ENCODE measurements around the gene TRIM32. TPM values are rescaled to one million over a fixed set of nuclear protein-coding genes. Genes with fewer than 3 reads are reported as not detected.

TRIM32 gene
- polyA plus RNA-seq, 1 donor (not counting 4 experiments of a cell fraction or from before 2014, with no cell fraction given), result 21.3 TPM

GRCh38 chr9:116701940-116702642, 15.0 kb downstream of the TRIM32 start:
- H4K20me1 ChIP-seq (ENCODE audit: control insufficient read depth, extremely low read depth, insufficient read depth, low read length), result no peaks in the 10 kb centered on the region

GRCh38 chr9:116703634-116704033, 16.5 kb downstream of the TRIM32 start:
- Histone ChIP-seq H3K27me3 (ENCODE audit: control insufficient read depth, extremely low read depth, insufficient read depth, low read length) (no peaks in the 10 kb centered on the region), H3K4me1 (ENCODE audit: control insufficient read depth, extremely low read depth, insufficient read depth, low read length) (peaks cover 27% of the 10 kb centered on the region), H3K9me1 (ENCODE audit: control insufficient read depth, extremely low read depth, insufficient read depth, low read length) (no peaks in the 10 kb centered on the region), H3K36me3 (ENCODE audit: control insufficient read depth in 2 of 2, extremely low read depth in 1 of 2, insufficient read depth in 2 of 2, low read length in 2 of 2) (peaks cover 13 to 16% of the 10 kb centered on the region in 2 experiments), H3K4me2 (ENCODE audit: control insufficient read depth, extremely low read depth, insufficient read depth, low read depth, low read length) (no peak overlapping the region), H4K20me1 (ENCODE audit: control insufficient read depth, extremely low read depth, insufficient read depth, low read length) (no peaks in the 10 kb centered on the region), H3K9ac (ENCODE audit: control insufficient read depth, extremely low read depth, insufficient read depth, low read length) (no peak overlapping the region), H2AFZ (ENCODE audit: control insufficient read depth, low read length) (no peak overlapping the region), H3K27ac (ENCODE audit: control insufficient read depth, insufficient read depth, low read length) (no peak overlapping the region), H3K79me2 (ENCODE audit: control insufficient read depth, insufficient read depth, low read length) (peaks cover 26% of the 10 kb centered on the region), H3K9me3 (ENCODE audit: control insufficient read depth, low read depth, low read length) (no peaks in the 10 kb centered on the region), H3K4me3 (ENCODE audit: control insufficient read depth in 2 of 3, extremely low read depth in 1 of 3, insufficient read depth in 2 of 3, low read depth in 1 of 3, low read length in 3 of 3) (no peak overlapping the region)
- no peak for TF ChIP-seq CTCF (optimal IDR thresholded peaks at IDR 0.05 in 1 of 3, IDR thresholded peaks at IDR 0.05 in 1 of 3, conservative IDR thresholded peaks at IDR 0.05 in 1 of 3; ENCODE audit: extremely low read depth in 1 of 3, insufficient read depth in 2 of 3, low read length in 3 of 3)
- no peak for TF ChIP-seq EZH2 (IDR thresholded peaks at IDR 0.05; ENCODE audit: low read length)
- FAIRE-seq (no peak), DNase-seq (ENCODE audit: low read depth, low spot score) (no peak)
- dilution Hi-C loops (cut with MboI; ENCODE audit: extremely low pct_ligation_motif_present, low sequenced_read_pairs), result no loop called here

More at GRCh38 chr9:116701940-116702642, 15.0 kb downstream of the TRIM32 start:
- Histone ChIP-seq H3K4me1 (ENCODE audit: control insufficient read depth, extremely low read depth, insufficient read depth, low read length) (peaks cover 35% of the 10 kb centered on the region), H3K79me2 (ENCODE audit: control insufficient read depth, insufficient read depth, low read length) (peaks cover 34% of the 10 kb centered on the region), H3K27ac (ENCODE audit: control insufficient read depth, insufficient read depth, low read length) (peak overlapping the region; percentile 19), H2AFZ (ENCODE audit: control insufficient read depth, low read length) (no peak overlapping the region), H3K27me3 (ENCODE audit: control insufficient read depth, extremely low read depth, insufficient read depth, low read length) (no peaks in the 10 kb centered on the region), H3K9me3 (ENCODE audit: control insufficient read depth, low read depth, low read length) (no peaks in the 10 kb centered on the region), H3K36me3 (ENCODE audit: control insufficient read depth in 2 of 2, extremely low read depth in 1 of 2, insufficient read depth in 2 of 2, low read length in 2 of 2) (peaks cover 17 to 24% of the 10 kb centered on the region in 2 experiments), H3K4me3 (ENCODE audit: control insufficient read depth in 2 of 3, extremely low read depth in 1 of 3, insufficient read depth in 2 of 3, low read depth in 1 of 3, low read length in 3 of 3) (no peak overlapping the region), H3K9ac (ENCODE audit: control insufficient read depth, extremely low read depth, insufficient read depth, low read length) (no peak overlapping the region), H3K9me1 (ENCODE audit: control insufficient read depth, extremely low read depth, insufficient read depth, low read length) (no peaks in the 10 kb centered on the region), H3K4me2 (ENCODE audit: control insufficient read depth, extremely low read depth, insufficient read depth, low read depth, low read length) (peak overlapping the region; percentile 4)
- dilution Hi-C loops (cut with MboI; ENCODE audit: extremely low pct_ligation_motif_present, low sequenced_read_pairs), result no loop called here
- FAIRE-seq (peak; percentile 39), DNase-seq (ENCODE audit: low read depth, low spot score) (no peak)
- TF ChIP-seq CTCF (optimal IDR thresholded peaks at IDR 0.05 in 1 of 3, IDR thresholded peaks at IDR 0.05 in 1 of 3, conservative IDR thresholded peaks at IDR 0.05 in 1 of 3; ENCODE audit: extremely low read depth in 1 of 3, insufficient read depth in 2 of 3, low read length in 3 of 3) (no peak), EZH2 (IDR thresholded peaks at IDR 0.05; ENCODE audit: low read length) (no peak)

Measured in keratinocyte (primary cell).